Astrocyte (in vitro differentiated cells and primary cell): ENCODE results near the gene ADAMTS9. TPM values are rescaled to one million over a fixed set of nuclear protein-coding genes. Genes with fewer than 3 reads are reported as not detected.
A peak's percentile ranks its signal among the peaks of the same experiment; 100 is the strongest.

Source experiments
- DNase-seq: peaks from one replicate; pipeline ENCODE4 v3.0.0-alpha.2; 2010; ENCODE audit warnings: low read depth
- FAIRE-seq: peaks from 2 replicates; lab custom pipeline; 2011; peaks lifted over from hg19 to GRCh38; lab: Jason Lieb, UNC
- H2AFZ ChIP-seq: 2 replicates; pipeline ENCODE4 v1.6.0; 2012; ENCODE audit warnings: low read depth, low read length, inconsistent platforms
- H3K27ac ChIP-seq: 2 replicates; pipeline ENCODE4 v1.5.1; 2011; ENCODE audit warnings: low read depth, low read length, inconsistent platforms
- H3K27me3 ChIP-seq: 2 replicates; pipeline ENCODE4 v1.6.0; 2011; ENCODE audit warnings: low read length, inconsistent platforms; ENCODE audit not compliant: insufficient read depth
- H3K36me3 ChIP-seq: 2 replicates; pipeline ENCODE4 v1.5.1; 2011; ENCODE audit warnings: low read length, inconsistent platforms; ENCODE audit not compliant: insufficient read depth
- H3K4me1 ChIP-seq: 2 replicates; pipeline ENCODE4 v1.5.1; 2011; ENCODE audit warnings: low read length, inconsistent platforms; ENCODE audit not compliant: insufficient read depth
- H3K4me2 ChIP-seq: 2 replicates; pipeline ENCODE4 v1.6.0; 2012; ENCODE audit warnings: low read length, inconsistent platforms
- H3K4me3 ChIP-seq: 2 replicates; pipeline ENCODE4 v1.5.1; 2011; ENCODE audit warnings: low read depth, mild to moderate bottlenecking, low read length, inconsistent platforms; ENCODE audit not compliant: insufficient read depth
- H3K79me2 ChIP-seq: 2 replicates; pipeline ENCODE4 v1.6.0; 2012; ENCODE audit warnings: mild to moderate bottlenecking, low read length, inconsistent platforms; ENCODE audit not compliant: insufficient read depth
- H3K9ac ChIP-seq: 2 replicates; pipeline ENCODE4 v1.6.0; 2012; ENCODE audit warnings: mild to moderate bottlenecking, low read length, inconsistent platforms
- H3K9me3 ChIP-seq: 2 replicates; pipeline ENCODE4 v1.5.1; 2012; ENCODE audit warnings: low read depth, mild to moderate bottlenecking, low read length, inconsistent platforms; ENCODE audit not compliant: insufficient read depth
- H4K20me1 ChIP-seq: 2 replicates; pipeline ENCODE4 v1.6.0; 2012; ENCODE audit warnings: low read length, inconsistent platforms; ENCODE audit not compliant: insufficient read depth
- H3K27ac Mint-ChIP-seq: one replicate; pipeline ENCODE4 v1.8.0; 2021; ENCODE audit warnings: mild to moderate bottlenecking, mixed read lengths; ENCODE audit not compliant: unreplicated experiment
- H3K27me3 Mint-ChIP-seq: one replicate; pipeline ENCODE4 v1.8.0; 2021; ENCODE audit warnings: low read depth, mixed read lengths; ENCODE audit not compliant: unreplicated experiment
- H3K36me3 Mint-ChIP-seq: one replicate; pipeline ENCODE4 v1.8.0; 2021; ENCODE audit warnings: low read depth, mixed read lengths; ENCODE audit not compliant: unreplicated experiment
- H3K4me1 Mint-ChIP-seq: one replicate; pipeline ENCODE4 v1.8.0; 2021; ENCODE audit warnings: low read depth, mixed read lengths; ENCODE audit not compliant: unreplicated experiment
- H3K4me3 Mint-ChIP-seq: one replicate; pipeline ENCODE4 v1.8.0; 2021; ENCODE audit warnings: mild to moderate bottlenecking, moderate library complexity, mixed read lengths; ENCODE audit not compliant: unreplicated experiment
- H3K9me3 Mint-ChIP-seq: one replicate; pipeline ENCODE4 v1.8.0; 2021; ENCODE audit warnings: mild to moderate bottlenecking, mixed read lengths; ENCODE audit not compliant: unreplicated experiment
- CTCF ChIP-seq: IDR thresholded peaks from 2 replicates; pipeline ENCODE4 v1.5.1; 2011; ENCODE audit warnings: low read depth, mild to moderate bottlenecking, inconsistent platforms, low read length, moderate library complexity; ENCODE audit not compliant: insufficient read depth
- EZH2 ChIP-seq: IDR thresholded peaks from 2 replicates; pipeline ENCODE4 v1.6.1; 2012; ENCODE audit warnings: mild to moderate bottlenecking, low read length, inconsistent platforms; ENCODE audit not compliant: insufficient read depth
- total RNA-seq: library from RNA; stranded (reverse); gene quantifications from 2 replicates; pipeline ENCODE4 v1.2.1, GENCODE V29; 2021

The ADAMTS9 gene
- total RNA-seq, 1 donor from 2014 or later, result 8.3 TPM

- no peak overlapping the region for H3K4me3 ChIP-seq
- H2AFZ ChIP-seq, result no peak overlapping the region
- no peak overlapping the region for H3K27ac ChIP-seq
- H3K9ac ChIP-seq, result no peak overlapping the region
- H3K27me3 ChIP-seq, result no peaks in the 10 kb centered on the region
- H3K79me2 ChIP-seq, result no peaks in the 10 kb centered on the region
- no peak overlapping the region for H3K4me2 ChIP-seq
- H3K4me1 Mint-ChIP-seq, result peaks cover 8% of the 10 kb centered on the region
- no peaks in the 10 kb centered on the region for H3K9me3 Mint-ChIP-seq
- no peak overlapping the region for H3K4me3 Mint-ChIP-seq
- H3K9me3 ChIP-seq, result no peaks in the 10 kb centered on the region
- H4K20me1 ChIP-seq, result no peaks in the 10 kb centered on the region
- DNase-seq (no peak), FAIRE-seq (no peak)
- no peak overlapping the region for H3K27ac Mint-ChIP-seq
- H3K27me3 Mint-ChIP-seq, result no peaks in the 10 kb centered on the region
- no peak for TF ChIP-seq CTCF
- no peak for TF ChIP-seq EZH2
- no peaks in the 10 kb centered on the region for H3K36me3 Mint-ChIP-seq
- H3K36me3 ChIP-seq, result no peaks in the 10 kb centered on the region
- no peaks in the 10 kb centered on the region for H3K4me1 ChIP-seq
These were observed 6.3 kb upstream of the ADAMTS9 start for GRCh38 chr3:64694114-64694513.

DNA sequence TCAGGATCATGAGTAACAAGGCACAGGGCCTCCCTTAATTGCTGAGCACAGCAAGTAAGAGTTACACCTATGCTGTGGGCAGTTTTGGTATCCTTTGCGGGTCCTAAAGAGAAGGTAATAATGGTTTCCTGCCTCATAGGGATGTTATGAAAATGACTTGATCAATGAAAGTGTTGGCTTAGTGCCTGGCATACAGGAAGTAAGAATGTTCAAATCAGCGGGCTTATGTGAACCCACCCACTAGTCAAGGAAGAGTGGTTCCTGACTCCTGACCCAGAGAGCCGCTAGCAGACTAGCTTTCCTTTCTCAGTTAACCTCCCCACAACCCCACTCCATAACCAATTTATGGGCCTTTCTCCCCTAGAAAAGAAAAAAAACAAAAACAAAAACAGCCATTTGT is 5.2 kb upstream of the ADAMTS9 start:
- H3K27me3 Mint-ChIP-seq, result no peaks in the 10 kb centered on the region
- Histone ChIP-seq H2AFZ (no peak overlapping the region), H3K4me1 (no peaks in the 10 kb centered on the region), H3K27me3 (no peaks in the 10 kb centered on the region), H3K9ac (no peak overlapping the region), H3K9me3 (no peaks in the 10 kb centered on the region), H3K4me3 (no peak overlapping the region), H3K36me3 (no peaks in the 10 kb centered on the region), H3K4me2 (no peak overlapping the region), H3K79me2 (no peaks in the 10 kb centered on the region), H3K27ac (no peak overlapping the region), H4K20me1 (no peaks in the 10 kb centered on the region)
- TF ChIP-seq CTCF, result no peak
- no peak for TF ChIP-seq EZH2
- DNase-seq, result no peak
- no peak overlapping the region for H3K4me3 Mint-ChIP-seq
- no peak overlapping the region for H3K27ac Mint-ChIP-seq
- no peaks in the 10 kb centered on the region for H3K9me3 Mint-ChIP-seq
- H3K36me3 Mint-ChIP-seq, result no peaks in the 10 kb centered on the region
- FAIRE-seq, result no peak
- peaks cover 10% of the 10 kb centered on the region for H3K4me1 Mint-ChIP-seq

DNA sequence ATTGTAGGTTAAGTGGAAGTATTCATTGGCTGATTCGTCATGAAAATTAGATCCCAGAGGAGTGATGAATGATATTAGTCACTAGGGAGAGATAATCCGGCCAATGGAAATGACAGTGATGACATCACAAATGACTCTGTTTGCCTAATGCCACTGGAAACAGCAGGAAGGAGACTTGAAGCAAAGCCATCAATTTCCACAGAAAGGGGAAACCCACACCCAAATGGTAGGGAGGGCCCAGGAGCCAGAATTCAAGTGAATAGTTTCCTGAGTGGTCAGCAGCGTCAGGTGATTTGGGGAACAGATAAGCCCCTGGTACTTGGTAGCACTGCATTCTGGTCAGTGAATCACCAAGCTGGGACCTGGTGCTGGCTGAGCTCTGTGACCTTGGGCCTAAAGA is 3.3 kb upstream of the ADAMTS9 start:
- no peak overlapping the region for H3K27ac ChIP-seq
- H3K4me3 ChIP-seq, result no peak overlapping the region
- no peaks in the 10 kb centered on the region for H4K20me1 ChIP-seq
- Mint-ChIP-seq H3K4me1 (peaks cover 10% of the 10 kb centered on the region), H3K9me3 (no peaks in the 10 kb centered on the region), H3K27me3 (no peaks in the 10 kb centered on the region), H3K27ac (no peak overlapping the region), H3K36me3 (no peaks in the 10 kb centered on the region), H3K4me3 (no peak overlapping the region)
- H3K4me1 ChIP-seq, result peaks cover 6% of the 10 kb centered on the region
- no peak overlapping the region for H3K9ac ChIP-seq
- H3K27me3 ChIP-seq, result no peaks in the 10 kb centered on the region
- H2AFZ ChIP-seq, result no peak overlapping the region
- no peak for TF ChIP-seq EZH2
- TF ChIP-seq CTCF, result no peak
- FAIRE-seq (no peak), DNase-seq (peak; percentile 37)
- no peak overlapping the region for H3K4me2 ChIP-seq
- H3K79me2 ChIP-seq, result no peaks in the 10 kb centered on the region
- H3K36me3 ChIP-seq, result no peaks in the 10 kb centered on the region
- no peaks in the 10 kb centered on the region for H3K9me3 ChIP-seq
